BJ (cell line): Measurements from ENCODE around the gene HTT-AS. TPM values are rescaled to one million over a fixed set of nuclear protein-coding genes. Genes with fewer than 3 reads are reported as not detected.

Experiments used
- CTCF ChIA-PET: fragments of 350-600 bp; formaldehyde crosslinking; extraction: SDS; loops from one replicate; lab custom pipeline; 2021; ENCODE audit warnings: antibody characterized with exemption, inconsistent platforms; lab: Yijun Ruan, JAX
- POLR2A ChIA-PET: fragments of 300-600 bp; sonication (Branson Sonifier 250); formaldehyde crosslinking; extraction: SDS; loops from one replicate; lab custom pipeline; 2021; ENCODE audit warnings: antibody characterized with exemption; lab: Charles Lee
- DNase-seq: peaks from one replicate; pipeline ENCODE4 v3.0.0-alpha.2; 2011; ENCODE audit warnings: low read depth
- H3K27me3 ChIP-seq: 2 replicates; pipeline ENCODE4 v1.6.0; 2011; ENCODE audit warnings: low read length; ENCODE audit not compliant: control insufficient read depth, insufficient read depth
- H3K36me3 ChIP-seq: 2 replicates; pipeline ENCODE4 v1.5.1; 2011; ENCODE audit warnings: low read length; ENCODE audit not compliant: control insufficient read depth, insufficient read depth
- H3K4me3 ChIP-seq: 2 replicates; pipeline ENCODE4 v1.5.1; 2011; ENCODE audit warnings: low read depth, mild to moderate bottlenecking, control low read depth, low read length
- polyA plus RNA-seq: library from polyadenylated mRNA; depleted of rRNA; stranded (reverse); fragments of >200 nt; gene quantifications from 2 replicates; pipeline ENCODE4 v1.2.3, GENCODE V29; 2011
- TF ChIP-seq, protein P1 (sequence below): IDR thresholded peaks from 2 replicates; pipeline ENCODE4 v1.5.1; 2011; ENCODE audit warnings: low read depth, mild to moderate bottlenecking, control low read depth, inconsistent platforms, low read length, moderate library complexity; ENCODE audit not compliant: insufficient read depth

Gene HTT-AS
- polyA plus RNA-seq, 1 experiment, result not detected

DNA sequence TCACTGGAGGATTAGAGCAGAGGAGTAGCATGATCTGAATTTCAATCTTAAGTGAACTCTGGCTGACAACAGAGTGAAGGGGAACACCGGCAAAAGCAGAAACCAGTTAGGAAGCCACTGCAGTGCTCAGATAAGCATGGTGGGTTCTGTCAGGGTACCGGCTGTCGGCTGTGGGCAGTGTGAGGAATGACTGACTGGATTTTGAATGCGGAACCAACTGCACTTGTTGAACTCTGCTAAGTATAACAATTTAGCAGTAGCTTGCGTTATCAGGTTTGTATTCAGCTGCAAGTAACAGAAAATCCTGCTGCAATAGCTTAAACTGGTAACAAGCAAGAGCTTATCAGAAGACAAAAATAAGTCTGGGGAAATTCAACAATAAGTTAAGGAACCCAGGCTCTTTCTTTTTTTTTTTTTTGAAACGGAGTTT lies 5.4 kb upstream of the HTT-AS start:
- Histone ChIP-seq H3K27me3 (no peaks in the 10 kb centered on the region), H3K4me3 (no peak overlapping the region), H3K36me3 (no peaks in the 10 kb centered on the region)
- TF ChIP-seq, protein P1, sequence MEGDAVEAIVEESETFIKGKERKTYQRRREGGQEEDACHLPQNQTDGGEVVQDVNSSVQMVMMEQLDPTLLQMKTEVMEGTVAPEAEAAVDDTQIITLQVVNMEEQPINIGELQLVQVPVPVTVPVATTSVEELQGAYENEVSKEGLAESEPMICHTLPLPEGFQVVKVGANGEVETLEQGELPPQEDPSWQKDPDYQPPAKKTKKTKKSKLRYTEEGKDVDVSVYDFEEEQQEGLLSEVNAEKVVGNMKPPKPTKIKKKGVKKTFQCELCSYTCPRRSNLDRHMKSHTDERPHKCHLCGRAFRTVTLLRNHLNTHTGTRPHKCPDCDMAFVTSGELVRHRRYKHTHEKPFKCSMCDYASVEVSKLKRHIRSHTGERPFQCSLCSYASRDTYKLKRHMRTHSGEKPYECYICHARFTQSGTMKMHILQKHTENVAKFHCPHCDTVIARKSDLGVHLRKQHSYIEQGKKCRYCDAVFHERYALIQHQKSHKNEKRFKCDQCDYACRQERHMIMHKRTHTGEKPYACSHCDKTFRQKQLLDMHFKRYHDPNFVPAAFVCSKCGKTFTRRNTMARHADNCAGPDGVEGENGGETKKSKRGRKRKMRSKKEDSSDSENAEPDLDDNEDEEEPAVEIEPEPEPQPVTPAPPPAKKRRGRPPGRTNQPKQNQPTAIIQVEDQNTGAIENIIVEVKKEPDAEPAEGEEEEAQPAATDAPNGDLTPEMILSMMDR, result no peak
- CTCF ChIA-PET, result interaction anchor here (0.7 kb wide), 1 partner anchor 1291 kb away, joined by 3 read pairs; no protein-coding TSS in a partner anchor
- no peak for DNase-seq
- POLR2A ChIA-PET, result no interaction called here

DNA sequence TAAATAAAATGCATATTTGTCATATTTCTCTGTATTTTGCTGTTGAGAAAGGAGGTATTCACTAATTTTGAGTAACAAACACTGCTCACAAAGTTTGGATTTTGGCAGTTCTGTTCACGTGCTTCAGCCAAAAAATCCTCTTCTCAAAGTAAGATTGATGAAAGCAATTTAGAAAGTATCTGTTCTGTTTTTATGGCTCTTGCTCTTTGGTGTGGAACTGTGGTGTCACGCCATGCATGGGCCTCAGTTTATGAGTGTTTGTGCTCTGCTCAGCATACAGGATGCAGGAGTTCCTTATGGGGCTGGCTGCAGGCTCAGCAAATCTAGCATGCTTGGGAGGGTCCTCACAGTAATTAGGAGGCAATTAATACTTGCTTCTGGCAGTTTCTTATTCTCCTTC lies 3.5 kb upstream of the HTT-AS start:
- ChIA-PET CTCF (no interaction called here), POLR2A (no interaction called here)
- no peak for DNase-seq
- H3K4me3 ChIP-seq, result no peak overlapping the region
- TF ChIP-seq, protein P1, result no peak
- no peaks in the 10 kb centered on the region for H3K36me3 ChIP-seq
- H3K27me3 ChIP-seq, result no peaks in the 10 kb centered on the region

DNA sequence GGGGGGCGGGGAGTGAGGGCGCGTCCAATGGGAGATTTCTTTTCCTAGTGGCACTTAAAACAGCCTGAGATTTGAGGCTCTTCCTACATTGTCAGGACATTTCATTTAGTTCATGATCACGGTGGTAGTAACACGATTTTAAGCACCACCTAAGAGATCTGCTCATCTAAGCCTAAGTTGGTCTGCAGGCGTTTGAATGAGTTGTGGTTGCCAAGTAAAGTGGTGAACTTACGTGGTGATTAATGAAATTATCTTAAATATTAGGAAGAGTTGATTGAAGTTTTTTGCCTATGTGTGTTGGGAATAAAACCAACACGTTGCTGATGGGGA lies 1.3 kb upstream of the HTT-AS start:
- Histone ChIP-seq H3K27me3 (no peaks in the 10 kb centered on the region), H3K4me3 (peak overlapping the region; percentile 64), H3K36me3 (no peaks in the 10 kb centered on the region)
- ChIA-PET POLR2A (interaction anchor here (0.5 kb wide), 1 partner anchor 482 kb away, joined by 4 read pairs; no protein-coding TSS in a partner anchor), CTCF (no interaction called here)
- TF ChIP-seq, protein P1, result no peak
- no peak for DNase-seq

DNA sequence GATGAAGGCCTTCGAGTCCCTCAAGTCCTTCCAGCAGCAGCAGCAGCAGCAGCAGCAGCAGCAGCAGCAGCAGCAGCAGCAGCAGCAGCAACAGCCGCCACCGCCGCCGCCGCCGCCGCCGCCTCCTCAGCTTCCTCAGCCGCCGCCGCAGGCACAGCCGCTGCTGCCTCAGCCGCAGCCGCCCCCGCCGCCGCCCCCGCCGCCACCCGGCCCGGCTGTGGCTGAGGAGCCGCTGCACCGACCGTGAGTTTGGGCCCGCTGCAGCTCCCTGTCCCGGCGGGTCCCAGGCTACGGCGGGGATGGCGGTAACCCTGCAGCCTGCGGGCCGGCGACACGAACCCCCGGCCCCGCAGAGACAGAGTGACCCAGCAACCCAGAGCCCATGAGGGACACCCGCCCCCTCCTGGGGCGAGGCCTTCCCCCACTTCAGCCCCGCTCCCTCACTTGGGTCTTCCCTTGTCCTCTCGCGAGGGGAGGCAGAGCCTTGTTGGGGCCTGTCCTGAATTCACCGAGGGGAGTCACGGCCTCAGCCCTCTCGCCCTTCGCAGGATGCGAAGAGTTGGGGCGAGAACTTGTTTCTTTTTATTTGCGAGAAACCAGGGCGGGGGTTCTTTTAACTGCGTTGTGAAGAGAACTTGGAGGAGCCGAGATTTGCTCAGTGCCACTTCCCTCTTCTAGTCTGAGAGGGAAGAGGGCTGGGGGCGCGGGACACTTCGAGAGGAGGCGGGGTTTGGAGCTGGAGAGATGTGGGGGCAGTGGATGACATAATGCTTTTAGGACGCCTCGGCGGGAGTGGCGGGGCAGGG lies 711 bp upstream of the HTT-AS start:
- DNase-seq, result no peak
- ChIA-PET CTCF (interaction anchor here (1.1 kb wide), 1 partner anchor 28 kb away, joined by 4 read pairs; no protein-coding TSS in a partner anchor), POLR2A (interaction anchor here (0.5 kb wide), 1 partner anchor 482 kb away, joined by 4 read pairs; no protein-coding TSS in a partner anchor)
- Histone ChIP-seq H3K36me3 (no peaks in the 10 kb centered on the region), H3K4me3 (peak overlapping the region; percentile 64), H3K27me3 (no peaks in the 10 kb centered on the region)
- TF ChIP-seq, protein P1, result no peak

DNA sequence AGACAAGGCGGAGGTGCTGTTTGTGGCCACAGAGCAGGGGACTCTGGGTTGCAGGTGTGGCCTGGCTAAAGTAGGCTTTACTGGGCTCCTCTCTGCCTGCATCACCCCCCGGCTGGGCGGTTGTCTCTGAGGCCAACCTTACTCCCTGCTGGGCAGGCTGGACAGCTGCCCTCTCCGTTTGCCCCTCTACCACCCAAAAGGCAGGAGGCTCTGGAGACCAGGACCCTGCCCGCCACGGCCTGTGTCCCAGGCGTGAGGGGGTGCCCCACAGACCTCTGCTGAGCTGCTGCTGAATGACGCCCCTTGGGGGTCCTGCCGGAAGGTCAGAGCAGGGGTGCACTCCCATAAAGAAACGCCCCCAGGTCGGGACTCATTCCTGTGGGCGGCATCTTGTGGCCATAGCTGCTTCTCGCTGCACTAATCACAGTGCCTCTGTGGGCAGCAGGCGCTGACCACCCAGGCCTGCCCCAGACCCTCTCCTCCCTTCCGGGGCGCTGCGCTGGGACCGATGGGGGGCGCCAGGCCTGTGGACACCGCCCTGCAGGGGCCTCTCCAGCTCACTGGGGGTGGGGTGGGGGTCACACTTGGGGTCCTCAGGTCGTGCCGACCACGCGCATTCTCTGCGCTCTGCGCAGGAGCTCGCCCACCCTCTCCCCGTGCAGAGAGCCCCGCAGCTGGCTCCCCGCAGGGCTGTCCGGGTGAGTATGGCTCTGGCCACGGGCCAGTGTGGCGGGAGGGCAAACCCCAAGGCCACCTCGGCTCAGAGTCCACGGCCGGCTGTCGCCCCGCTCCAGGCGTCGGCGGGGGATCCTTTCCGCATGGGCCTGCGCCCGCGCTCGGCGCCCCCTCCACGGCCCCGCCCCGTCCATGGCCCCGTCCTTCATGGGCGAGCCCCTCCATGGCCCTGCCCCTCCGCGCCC lies 920 bp downstream of the HTT-AS start:
- POLR2A ChIA-PET, result no interaction called here
- DNase-seq, result no peak

More for the DNA sequence above, 920 bp downstream of the HTT-AS start:
- CTCF ChIA-PET, result interaction anchor here (0.6 to 1.4 kb wide), 2 partner anchors 27 to 579 kb away, joined by 4 read pairs; no protein-coding TSS in a partner anchor
- H3K4me3 ChIP-seq, result peak overlapping the region; percentile 75
- H3K36me3 ChIP-seq, result no peaks in the 10 kb centered on the region
- H3K27me3 ChIP-seq, result no peaks in the 10 kb centered on the region
- TF ChIP-seq, protein P1, result peak; percentile 40
